GM18907 (cell line): Measurements from ENCODE around the gene LASP1NB.

Experiments
- ATAC-seq: cut with Tn5 transposase; IDR thresholded peaks from one replicate; pipeline ENCODE4 v1.9.1; 2021; ENCODE audit warnings: mild to moderate bottlenecking, moderate library complexity; ENCODE audit not compliant: unreplicated experiment

LASP1NB gene

DNA sequence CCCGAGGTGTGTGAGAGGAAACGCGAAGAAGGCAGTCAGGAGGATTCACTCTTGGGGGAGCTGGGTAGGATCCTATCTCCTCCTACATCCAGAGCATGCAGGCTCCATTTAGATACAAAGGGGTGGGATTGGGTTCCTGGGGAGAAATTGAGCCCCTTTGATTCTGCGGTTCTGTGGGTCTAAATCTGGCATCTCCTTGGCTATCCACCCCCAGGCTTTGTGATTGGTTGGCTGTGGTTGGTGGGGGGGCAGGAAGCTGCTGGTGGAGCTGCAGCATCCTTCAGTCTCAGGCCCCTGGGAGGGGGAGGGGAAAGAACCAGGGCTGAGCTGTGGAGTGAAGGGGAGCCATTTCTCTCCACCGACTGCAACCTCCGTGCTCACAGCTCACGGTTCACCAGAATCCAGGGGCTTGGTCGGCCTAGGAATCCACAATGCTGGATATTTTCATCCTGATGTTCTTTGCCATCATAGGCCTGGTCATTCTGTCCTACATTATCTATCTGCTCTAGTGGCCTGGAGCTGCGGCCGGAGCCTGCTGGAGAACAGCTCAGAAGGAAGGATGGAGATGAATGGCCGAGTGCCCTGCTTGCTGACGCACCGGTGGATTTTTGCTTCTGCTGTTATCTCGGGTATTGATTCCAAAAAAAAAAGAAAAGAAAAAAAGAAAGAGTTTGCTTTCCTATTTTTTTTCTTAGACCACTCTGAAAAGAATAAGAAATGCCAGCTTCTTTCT lies at the start of gene LASP1NB:
Gene LASP1NB, plus strand, starts transcription at position 352 of the 733 bp plus-strand sequence.
- no peak for ATAC-seq

DNA sequence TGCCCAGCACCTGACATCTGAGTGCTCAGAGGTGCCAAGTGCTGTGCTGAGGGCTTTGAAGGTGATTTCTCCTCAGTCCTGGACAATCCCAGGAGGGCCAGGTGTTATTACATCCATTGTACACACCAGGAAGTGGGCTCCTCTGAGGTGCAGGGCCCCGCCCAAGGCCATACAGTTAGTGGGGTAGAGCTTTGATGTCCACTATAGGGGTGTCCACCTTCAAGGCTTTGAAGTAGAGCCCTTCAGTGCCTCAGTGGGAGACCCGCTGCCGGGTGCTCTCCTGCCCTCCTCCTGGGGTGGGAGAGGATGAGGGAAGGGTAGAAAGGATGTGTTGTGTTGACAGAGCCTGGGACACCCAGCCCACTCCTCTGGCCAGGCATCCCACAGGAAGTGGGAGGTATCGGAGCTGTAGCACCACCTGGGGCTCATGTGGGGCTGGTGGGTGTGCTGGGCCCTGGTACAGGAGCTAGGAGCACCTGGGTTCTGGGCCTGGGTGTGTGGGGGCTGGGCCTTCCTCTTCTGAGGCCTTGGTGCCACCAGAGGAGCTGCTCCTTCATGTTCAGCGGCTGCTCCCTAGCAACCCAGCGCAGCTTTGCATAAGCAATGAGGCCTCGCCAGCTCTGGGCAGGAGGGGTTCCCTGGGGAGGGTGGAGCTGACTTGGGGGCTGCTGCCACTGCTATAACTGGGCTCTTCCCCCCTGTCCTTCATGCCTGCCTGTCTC lies 48.1 kb upstream of the LASP1NB start:
- no peak for ATAC-seq

GRCh38 chr17:38879878-38880665 lies 45.3 kb upstream of the LASP1NB start:
- no peak for ATAC-seq

DNA sequence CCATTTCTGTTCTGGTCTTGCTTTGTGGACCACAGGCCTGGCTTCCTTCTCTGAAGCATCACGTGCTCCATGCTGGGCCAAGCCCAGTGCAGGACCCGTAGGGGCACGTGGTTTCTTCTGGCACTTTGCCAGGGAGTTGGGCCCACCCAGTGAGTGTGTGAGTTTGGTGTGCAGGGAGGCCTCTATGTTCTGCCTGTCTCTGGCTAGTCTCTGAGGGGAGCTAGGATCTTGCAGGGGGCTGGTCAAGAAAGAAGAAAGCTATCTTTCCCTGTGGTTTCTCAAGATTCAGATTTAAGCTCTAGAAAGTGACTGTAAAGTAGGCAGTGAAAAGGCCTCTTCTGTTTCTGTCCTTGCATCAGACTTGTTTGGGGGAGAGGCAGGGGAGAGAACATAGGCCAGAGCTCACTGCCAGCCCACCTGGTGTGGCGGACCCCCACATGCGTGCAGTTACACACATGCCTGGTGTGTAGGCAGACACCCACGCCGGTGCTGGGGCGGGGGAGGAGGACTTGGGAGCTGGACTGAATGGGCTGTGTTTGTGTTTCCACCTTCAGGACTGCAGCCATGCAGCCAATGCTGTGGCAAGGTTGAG lies 43.7 kb upstream of the LASP1NB start:
- no peak for ATAC-seq

- ATAC-seq = no peak
Observed at GRCh38 chr17:38882870-38883269, 42.5 kb upstream of the LASP1NB start.

GRCh38 chr17:38883592-38884526 lies 41.6 kb upstream of the LASP1NB start:
- no peak for ATAC-seq

DNA sequence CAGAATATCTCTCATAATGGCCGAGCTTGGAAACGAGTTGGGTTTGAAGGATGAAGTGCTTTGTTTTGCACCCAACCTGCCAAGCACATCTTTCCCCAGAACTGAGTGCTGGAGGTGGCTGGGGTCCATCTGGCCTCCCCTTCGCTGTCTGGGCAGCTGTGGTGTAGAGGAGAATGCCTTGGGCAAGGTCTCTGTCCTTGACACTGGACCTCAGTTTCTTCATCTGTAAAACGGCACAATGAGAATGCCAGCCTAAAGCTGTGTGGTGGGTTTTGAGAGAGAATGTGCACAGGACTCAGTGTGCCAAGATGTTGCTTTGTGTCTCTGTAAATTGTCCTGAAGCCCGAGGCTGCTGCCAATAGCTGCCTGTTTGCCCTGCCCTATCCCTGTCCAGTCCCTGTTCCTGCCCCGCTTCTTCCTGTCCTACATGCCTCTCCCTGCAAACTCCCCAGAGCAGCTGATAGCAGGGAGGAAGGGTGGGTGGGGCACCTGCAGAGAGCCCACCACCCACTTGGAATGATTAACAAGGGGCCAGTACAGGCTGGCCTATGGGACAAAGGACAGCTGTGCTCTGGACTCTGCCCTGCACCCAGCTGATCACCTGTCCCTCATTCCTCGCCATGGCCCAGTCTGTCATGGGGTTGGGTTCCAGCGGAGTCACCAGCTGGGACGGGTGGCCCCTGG lies 40.2 kb upstream of the LASP1NB start:
- no peak for ATAC-seq

DNA sequence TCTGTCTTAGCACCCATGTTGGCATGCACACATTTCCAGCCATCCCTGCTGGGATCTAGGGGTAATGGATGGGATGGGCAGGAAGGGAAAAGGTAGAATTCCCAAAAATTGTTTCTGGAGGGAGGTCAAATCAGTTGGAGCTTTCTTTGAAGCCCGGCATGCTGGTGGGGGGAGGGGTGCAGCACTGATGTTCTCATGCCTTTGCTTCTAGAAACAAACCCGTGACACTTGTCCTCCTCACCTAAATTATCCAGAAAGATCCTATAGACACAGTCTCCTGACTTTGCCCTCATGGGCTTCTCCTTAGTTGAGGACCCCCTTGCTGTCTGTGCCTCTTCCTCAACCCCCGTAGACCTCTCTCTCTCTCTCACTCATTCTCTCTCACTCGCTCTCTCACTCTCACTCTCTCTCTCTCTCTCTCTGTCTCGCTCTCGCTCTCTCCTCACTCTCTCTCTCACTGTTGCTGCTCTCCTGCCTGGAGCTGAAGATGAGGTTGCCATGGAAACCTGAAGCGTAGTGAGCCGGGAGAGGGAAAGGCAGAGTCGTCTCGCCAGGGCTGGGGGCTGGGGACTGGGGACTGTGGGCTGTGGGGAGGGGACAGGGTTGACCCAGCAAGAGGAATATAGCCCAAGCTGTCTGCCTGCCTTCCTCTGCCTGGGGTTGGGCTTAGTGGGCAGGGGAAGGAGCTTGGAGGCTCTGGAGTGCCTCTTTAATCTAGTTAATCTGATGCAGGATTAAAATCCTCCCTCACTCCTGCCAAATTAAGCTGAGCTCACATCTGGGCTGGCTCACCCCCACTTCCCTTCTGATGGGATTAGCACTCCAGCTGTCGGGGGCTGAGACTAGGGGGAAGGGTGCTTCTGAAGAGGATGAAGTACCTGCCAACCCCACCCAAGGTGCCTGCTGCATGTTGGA lies 39.4 kb upstream of the LASP1NB start:
- ATAC-seq = no peak

- ATAC-seq = no peak
Observed at GRCh38 chr17:38886643-38887010, 38.8 kb upstream of the LASP1NB start.

DNA sequence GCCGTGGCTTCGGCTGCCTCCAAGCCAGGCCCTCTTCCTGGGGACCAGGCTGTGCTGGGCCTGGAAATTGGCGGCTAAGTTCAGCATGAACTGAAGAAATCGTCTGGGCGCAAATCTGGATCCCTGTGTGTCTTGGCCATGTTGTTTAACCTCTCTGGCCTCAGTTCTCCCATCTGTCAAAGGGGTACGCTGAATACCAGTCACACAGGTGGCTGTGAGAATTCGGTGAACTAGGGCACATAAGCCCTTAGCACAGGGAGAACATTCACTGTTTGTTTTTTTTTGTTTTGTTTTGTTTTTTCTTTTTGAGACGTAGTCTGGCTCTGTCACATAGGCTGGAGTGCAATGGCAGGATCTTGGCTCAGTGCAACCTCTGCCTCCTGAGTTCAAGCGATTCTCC lies 36.6 kb upstream of the LASP1NB start:
- no peak for ATAC-seq

GRCh38 chr17:38889745-38890409 lies 35.5 kb upstream of the LASP1NB start:
- no peak for ATAC-seq

DNA sequence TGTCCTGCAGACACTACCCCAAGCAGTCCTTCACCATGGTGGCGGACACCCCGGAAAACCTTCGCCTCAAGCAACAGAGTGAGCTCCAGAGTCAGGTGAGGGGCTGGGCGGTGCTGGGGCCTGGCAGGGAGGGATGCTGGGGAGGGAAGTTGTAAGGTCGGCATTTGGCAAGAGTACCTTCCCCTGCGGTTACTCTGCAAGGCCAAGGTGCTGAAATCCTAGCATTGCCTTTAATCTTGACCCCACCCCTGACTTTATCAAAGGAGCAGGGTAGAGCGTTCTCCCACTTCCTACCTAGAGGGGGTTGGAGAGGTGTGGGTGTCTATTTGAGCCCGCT lies 35.0 kb upstream of the LASP1NB start:
- ATAC-seq = no peak

DNA sequence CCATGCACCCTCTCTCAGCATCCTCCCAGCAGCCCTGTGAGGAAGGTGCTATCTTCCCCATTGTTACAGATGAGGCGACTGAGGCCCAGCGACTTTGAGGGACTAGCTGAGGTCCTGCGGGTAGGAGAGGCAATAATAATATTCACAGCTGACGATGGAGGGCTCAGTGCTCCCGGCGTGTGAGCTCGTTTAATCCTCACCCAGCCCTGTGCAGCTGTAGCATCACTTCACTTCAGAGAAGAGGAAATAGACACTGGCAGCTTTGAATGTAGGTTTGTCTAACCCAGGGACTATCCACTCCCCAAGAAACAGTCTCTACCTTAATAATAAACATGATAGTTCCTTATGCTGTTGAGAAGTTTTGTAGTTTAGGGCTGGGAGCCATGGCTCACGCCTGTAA lies 34.0 kb upstream of the LASP1NB start:
- ATAC-seq = no peak

DNA sequence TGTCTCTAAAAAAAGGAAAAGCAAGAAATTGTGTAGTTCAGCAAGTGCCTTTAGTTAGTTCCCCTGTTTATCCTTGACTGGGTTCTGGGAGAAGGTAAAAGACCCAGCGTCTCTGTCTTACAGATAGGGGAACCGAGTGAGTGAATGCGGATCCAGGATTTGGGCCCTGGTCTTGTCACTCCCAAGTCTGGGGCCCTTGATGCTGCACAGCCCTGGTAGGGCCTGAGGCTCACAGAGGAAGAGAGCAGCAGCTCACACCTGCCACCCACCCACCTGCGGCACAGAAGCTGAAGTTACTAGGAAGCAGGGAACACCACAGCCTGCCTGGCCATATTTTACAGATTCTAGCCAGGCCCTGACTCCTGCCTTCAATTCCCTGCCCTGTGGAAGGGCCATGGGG lies 33.3 kb upstream of the LASP1NB start:
- no peak for ATAC-seq

GRCh38 chr17:38892620-38893019 lies 32.8 kb upstream of the LASP1NB start:
- ATAC-seq = no peak

DNA sequence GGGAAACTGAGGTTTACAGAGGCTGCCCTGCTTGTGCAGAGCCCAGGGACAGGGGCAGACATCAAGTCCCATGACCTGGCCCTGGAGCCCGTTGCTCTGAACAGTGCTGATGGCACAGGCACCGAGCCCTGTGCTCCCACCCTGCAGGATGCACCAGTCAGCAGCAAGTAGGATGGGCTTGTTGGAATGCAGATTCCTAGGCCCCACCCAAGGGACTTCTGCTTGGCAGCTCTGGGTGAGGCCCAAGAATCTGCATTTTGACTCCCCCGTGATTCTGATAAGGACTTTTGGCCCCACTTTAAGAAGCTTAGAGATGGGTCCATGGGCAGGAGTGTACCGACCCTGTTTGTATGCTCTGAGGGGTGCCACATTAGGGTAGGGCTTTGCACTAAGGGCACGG lies 32.3 kb upstream of the LASP1NB start:
- no peak for ATAC-seq

- ATAC-seq = no peak
Observed at GRCh38 chr17:38893607-38894006, 31.8 kb upstream of the LASP1NB start.

- ATAC-seq = no peak
Observed at GRCh38 chr17:38894276-38894675, 31.1 kb upstream of the LASP1NB start.
